ENCODE measurements around the gene ACTN1.

ACTN1 gene

DNA sequence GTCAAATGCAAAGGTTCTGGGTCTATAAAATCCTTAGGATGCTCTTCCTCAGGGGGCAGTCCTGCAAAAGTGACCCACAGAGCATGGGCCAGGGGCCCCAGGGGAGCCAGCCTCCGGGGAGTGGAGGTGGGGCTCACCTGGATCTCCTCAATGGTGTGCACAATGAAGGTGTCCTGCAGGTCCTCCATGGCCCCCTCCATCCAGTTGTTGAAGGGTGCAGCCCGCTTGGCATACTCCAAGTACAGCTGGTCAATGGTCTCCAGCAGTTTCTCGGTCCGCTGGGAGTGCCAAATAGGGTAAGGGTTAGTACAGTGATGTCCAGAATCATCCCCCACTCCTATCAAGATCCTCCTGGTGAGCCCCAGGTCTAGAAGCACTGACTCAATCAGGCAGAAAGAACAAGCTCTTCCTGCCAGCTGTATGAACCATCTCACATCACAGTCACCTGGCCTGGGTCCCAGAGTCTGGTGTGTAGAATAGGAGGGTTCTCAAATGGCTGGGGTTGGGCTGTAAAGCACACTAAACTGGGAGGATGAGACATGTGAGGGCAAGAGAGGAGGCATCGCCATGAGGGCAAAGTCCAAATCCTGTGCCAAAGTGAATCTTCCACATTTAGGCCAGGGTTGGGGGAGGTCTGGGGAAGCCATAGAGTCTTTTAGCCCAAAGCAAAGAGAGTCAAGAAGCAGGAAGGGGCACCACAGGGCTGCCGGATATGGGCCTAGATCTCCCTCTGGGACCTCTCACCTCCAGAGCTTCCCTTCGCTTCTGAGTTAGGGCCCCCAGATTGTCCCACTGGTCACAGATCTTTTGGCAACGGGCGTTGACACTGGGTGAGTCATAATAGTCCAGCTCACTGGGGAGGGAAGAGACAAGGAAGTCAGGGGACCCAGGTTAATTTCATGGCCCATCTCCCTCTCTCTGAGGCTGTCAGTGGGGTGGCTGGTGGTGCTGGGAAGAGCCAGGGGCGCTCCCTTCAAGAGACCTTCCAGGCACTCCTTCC lies 94.8 kb downstream of the ACTN1 start:
- DNase-seq = peak; percentile 19

DNA sequence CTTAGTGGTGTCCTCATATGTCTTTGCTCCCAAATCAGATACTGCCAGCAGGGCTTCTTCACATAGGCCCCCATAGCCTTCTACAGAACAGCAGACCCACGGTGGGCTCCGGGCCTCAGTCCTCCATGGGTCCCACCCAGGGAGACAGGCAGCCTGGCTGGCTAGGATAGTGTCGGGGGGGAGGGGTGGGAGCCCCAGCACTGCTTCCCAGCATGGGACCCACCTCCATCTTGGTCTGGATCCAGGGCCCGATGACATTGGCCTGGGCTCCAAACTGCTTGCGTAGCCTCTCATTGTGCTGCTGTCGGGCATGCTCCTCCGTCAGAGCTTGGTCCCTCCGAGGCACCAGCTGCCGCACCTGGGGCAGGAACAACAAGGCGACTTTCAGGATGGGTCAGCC lies 96.9 kb downstream of the ACTN1 start:
- no peak for DNase-seq

DNA sequence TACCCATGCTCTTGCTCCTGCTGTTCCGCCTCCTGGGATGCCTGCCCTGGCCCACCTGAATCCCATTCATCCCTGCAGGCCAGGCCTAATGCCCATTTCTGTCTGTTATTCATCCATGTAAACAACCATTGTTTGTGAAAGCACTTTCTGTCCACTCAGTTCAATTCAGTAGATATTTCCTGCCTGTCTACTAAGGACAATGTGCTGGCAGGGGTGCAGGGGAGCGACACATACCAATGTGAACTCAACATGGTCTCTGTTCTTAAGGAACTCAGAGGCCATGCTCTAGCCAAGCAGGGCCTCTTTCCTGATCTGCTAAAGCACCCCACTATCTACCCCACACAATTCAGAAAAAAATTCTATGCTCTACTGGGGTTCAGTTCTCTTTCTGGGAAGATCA lies 97.7 kb downstream of the ACTN1 start:
- DNase-seq = no peak

DNA sequence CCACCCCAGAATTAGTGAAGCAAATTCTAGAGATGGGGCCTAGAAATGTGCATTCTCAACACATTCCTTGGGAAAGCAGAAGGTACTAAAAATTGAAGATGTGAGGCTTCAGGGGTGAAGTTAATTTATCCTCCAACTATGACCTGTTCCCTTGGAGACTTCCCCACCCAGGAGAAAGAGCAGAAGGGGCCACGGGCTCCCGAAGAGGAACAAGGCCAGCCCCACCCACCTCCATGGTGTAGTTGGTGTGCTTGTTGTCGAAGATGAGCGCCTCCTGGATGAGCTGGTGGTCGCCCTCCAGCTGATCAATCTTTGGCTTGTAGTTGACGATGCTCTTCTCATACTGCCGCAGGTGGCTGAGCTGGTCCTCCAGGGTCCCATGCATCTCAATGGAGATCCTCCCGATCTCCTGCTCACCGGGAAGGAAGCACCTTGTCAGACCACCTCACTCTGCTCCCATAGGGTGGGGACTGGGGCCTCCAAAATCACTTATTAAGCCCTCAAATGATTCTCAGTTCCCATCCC lies 98.5 kb downstream of the ACTN1 start:
- DNase-seq = no peak

DNA sequence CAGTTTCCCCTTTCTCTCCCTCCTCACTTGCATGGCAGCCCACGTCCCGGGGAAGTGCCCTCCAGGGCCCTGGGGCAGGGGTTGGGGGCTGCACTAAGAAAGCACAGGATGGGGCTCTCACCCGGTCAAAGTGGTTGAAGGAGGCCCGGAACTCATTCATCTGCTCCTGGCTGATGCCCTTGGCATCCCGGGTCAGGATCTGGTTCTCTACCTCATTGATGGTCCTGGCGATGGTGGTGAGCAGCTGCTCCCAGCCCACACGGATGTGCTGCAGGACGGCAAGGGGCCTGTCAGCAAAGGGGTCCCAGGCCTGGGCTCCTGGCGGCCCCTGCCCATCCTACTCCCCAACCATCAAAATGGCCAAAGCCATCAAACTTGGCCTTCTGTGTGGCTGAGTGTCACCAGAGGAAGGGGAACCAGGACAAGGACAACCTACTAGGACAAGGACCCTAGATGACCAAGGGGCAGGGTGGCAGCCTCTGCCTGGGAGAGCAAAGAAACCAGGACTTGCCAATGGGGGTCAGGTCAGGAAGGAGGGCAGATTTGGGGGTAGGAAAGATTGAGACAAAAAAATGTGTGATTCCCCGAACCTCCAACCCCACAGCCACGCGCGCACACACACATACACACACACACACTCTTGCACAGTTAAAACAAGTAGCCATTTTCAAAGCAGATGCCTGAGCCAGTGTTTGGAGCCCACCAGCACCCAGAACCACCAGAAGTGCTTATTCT lies 99.1 kb downstream of the ACTN1 start:
- no peak for DNase-seq

DNA sequence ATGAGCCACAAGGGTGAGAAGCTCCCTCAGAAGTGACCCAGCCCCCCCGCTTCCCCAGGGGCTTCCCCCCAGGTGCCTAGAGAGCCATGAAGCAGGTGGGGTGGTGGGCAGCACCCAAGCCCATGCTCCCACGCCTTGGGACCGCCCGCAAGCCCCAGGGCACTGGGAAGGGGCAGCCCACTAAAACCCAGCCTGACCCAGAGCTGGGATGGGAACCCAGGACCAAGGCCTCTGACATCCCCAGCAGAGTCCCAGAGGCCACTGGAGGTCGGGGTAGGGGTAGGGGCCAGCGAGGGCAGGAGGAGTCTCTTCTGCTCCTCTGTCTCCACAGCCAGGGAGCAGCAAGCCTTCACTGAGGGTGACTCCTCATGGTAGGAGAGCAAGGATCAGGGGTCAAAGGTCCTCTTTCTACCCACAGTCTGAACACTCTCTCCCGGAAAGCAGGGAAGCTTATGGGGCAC lies 99.8 kb downstream of the ACTN1 start:
- no peak for DNase-seq

DNA sequence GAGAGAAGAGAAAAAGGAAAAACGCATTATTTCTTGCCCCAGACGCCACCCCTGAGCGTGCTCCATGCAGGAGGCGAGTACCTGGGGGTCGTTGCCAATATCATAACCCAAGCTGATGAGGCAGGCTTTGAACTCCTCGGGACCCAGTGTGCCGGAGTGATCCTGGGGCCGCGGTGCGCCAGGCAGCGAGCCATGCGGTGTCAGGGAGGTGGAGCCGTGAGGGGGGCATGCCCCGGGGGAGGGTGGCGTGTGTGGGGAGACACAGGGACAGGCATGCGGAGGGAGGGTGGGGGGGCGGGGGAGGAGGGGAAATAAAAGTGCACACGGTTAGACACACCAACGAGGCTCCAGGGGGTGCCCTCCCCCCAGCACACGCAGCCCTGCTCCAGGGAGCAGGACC lies 100.2 kb downstream of the ACTN1 start:
- DNase-seq = no peak

DNA sequence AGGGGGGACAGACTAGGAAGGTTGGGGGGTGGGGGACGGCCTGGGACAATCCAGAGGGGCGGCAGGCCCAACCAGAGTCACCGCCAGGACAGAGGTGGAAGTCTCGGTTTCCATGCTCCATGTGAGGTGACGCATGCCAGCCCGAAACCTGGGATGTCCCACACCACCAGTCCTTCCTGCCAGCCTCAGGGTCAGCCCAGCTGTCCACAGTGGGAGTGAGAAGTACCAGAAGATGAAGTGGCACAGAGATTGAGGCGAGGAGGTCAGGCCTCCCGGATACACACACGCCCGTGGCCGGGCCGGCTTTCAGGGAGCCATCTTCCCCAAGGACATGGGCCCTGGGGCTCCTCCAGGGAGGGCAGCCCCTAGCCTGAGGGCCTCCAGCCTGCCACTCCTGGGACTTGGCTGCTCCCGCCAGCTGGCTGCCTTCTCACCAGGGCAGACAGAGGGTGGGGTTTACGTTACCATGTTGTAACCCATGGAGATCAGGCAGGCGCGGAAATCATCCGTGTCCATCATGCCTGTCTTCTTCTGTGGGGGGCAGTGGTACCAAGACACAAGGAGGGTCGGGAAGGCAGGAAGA lies 101.0 kb downstream of the ACTN1 start:
- DNase-seq = no peak

DNA sequence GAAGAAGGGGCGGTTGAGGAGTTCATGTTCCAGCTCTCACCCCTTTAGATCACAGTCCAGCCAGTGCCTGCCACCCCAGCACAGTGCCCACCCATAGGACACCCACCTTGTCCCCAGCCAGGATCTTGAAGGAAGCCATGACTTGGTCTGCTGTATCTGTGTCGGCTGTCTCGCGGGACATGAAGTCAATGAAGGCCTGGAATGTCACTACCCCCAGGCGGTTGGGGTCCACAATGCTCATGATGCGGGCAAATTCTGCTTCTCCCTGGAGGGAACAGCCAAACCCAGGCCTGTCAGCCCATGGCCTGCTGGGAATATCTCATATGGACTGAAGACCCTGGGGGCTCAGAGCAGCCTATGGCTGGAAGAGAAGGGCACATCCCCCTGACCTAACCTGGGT lies 102.1 kb downstream of the ACTN1 start:
- DNase-seq = no peak

DNA sequence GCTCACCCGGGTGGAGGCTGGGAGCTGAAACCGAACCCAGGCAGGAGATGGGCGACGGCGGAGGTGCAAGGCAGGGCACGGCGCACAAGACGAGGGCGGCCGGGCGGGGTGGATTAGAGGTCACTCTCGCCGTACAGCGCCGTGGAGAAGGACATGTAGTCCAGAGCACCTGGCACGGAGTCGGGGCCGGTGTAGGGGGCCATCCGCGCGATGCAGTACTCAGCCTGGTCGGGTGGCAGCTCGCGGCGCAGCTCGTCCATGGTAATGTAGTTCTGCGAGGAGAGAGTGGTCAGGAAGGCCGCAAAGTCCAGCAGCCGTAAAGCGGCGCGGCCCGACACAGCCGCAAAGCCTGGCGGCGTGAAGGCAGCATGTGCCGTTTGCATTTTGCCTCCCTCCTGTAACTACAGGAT lies 104.4 kb downstream of the ACTN1 start:
- no peak for DNase-seq

DNA sequence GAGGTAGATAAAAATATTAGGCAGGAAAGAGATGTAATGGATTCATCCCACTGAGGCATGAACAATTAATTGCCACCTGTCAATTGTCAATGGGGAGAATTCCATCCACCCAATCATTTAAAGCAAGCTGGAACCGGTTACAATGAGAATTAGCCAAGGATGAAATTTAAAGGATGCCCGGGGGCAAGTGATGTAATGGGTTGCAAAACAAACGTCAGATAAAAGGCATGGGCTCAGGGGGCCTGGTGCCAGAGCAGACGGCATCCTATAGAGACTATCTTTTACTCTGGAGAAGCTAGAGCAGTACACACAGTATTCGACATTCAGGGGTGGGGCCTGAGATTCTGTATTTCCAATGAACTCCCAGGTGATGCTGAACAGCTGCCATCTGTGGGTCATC lies 105.7 kb downstream of the ACTN1 start:
- DNase-seq = no peak

DNA sequence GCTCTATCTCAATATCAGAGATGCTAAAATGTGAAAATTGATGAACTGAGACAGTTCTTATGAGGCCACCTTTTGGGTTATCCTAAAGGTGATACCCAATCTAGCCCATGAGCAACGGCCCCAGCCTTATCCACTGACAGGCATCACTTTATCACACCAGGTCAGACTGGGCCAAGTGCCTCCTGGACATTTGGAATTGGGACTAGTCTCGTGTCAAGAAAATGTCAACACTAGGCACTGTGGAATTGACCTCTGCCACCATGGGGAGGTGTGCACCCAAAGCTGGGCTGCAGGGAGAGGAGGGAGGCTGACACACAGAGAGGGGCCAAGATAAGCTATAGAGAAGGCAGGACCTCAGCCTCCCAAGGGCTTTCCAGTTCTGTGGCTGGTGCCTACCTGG lies 107.7 kb downstream of the ACTN1 start:
- DNase-seq = no peak

DNA sequence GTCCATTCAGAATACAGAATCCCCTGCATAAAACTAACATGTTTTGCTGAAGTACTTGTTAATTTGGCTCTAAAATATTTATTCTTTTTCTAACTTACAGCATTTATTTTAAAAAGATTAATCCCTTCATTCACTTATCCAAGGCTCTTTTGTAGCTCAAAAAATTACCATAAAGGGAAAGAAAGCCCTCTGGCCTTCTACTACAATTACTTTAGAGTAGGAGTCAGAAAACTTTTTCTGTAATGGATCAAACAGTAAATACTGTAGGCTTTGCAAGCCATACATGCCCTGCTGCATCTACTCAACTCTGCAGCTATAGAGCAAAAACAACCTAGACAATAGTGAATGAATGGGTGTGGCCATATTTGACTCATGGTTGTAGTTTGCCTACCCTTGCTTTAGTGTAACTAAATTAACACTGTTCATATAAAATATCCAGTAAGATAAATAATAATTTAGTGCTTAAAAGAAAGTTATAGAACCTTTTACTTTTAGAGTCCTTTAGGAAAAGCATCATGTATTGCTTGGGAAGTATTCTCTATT lies 112.0 kb downstream of the ACTN1 start:
- no peak for DNase-seq

DNA sequence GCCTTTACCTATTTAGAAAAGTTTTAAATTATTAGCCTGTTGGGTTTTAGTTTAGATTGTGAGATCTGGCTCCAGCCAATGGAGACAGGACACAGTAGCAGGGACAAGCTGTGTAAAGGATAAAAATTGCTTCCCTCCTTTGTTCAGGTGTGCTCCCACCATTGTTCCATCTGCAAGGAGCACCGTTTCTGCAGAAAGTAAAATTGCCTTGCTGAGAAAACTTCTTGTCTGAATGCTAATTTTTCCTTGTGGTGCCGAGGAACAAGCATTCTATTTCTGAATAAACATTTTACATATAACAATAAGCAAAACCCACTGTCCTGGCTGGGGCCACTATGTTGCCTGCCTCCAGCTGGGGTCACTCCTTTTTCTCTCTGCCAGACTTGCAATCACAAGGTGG lies 113.6 kb downstream of the ACTN1 start:
- no peak for DNase-seq

DNA sequence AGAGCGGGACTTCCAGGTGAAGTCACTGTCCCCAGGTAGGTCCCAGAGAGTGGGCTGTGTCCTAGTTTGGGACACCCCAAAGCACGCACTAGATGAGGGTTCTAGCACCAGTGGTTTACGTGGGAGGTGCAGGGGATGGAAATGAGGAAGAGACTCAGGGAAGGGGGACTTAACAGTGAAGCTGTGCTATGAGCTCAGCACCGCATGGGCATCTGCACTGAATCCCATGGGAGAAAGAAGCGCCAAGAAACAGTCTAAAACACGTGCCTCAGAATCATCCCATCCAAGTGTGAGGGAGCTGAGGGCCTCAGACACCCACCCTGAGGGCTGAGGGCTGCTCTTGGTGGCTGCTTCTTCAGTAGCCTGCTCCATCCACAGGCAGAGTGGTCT lies 114.7 kb downstream of the ACTN1 start:
- no peak for DNase-seq

DNA sequence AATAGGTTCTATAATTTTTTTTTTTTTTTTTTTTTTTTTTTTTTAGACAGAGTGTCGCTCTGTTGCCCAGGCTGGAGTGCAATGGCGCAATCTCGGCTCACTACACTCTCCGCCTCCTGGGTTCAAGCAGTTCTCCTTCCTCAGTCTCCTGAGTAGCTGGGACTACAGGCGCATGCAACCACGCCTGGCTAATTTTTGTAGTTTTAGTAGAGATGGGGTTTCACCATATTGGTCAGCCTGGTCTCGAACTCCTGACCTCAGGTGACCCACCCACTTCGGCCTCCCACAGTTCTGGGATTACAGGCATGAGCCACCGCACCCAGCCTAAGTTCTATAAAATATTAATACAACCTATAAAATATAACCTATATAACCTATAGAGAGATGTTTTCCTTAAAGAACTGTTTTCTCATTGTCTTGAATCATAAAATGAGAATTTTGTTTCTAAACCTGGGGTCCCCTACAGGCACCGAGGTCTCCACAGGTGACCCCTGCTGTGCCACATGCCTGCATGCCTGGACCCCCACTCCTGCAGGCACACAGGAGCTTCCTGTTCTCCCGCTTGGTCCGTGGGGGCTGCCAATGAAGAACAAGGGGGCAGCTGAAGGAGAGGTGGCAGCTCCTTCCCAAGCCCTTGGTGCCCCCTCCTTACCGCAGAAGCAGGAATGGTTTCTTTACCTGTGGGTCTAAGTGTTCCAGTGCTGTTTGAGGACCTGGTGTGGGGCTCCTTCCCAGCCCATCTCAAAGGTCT lies 115.3 kb downstream of the ACTN1 start:
- no peak for DNase-seq

DNA sequence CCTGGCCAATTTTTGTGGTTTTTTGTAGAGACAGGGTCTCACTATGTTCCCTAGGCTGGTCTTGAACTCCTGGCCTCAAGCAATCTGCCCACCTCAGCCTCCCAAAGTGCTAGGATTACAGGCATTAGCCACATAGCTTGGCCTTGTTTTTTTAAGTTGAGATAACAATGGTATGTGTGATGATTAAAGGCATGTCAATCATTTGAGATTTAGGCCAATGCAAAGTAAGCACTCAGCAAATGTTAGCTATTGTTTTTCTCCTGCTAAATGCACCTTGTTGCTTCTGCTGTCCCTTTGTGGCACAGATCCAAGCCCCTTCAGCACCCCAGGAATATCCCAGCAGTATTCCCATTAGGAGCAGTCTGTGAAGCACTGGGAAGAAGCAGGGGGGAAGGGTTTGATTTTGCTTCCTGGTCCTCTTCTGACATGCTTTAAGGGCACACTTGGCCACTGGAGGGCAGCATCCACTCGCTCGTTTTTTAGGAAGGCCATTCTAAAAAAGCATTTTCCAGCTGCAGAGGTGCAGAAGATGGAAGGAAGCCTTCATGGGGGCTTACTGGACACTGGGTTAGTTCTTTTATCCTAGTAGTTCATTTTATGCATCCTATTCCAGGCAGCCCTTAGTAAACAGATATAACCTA lies 116.0 kb downstream of the ACTN1 start:
- peak; percentile 86 for DNase-seq

DNA sequence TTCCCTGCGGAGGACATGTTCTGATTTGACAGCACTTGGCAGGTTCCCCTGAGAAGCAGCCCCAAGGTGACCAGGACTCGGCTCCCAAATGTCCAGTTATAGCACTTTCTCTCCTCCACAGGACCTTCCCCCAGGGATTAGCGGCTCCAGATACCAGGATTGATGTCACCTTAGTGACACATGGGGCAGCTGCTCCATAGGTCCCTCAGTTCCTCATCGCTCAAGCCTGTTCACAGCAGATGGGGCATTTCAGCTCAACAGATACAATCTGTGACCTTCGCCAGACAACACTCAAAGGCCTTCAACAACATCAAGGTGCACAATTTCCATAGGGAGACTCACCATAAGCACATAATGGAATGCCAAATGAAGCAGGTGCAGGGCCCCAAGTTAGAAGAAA lies 118.3 kb downstream of the ACTN1 start:
- no peak for DNase-seq

DNA sequence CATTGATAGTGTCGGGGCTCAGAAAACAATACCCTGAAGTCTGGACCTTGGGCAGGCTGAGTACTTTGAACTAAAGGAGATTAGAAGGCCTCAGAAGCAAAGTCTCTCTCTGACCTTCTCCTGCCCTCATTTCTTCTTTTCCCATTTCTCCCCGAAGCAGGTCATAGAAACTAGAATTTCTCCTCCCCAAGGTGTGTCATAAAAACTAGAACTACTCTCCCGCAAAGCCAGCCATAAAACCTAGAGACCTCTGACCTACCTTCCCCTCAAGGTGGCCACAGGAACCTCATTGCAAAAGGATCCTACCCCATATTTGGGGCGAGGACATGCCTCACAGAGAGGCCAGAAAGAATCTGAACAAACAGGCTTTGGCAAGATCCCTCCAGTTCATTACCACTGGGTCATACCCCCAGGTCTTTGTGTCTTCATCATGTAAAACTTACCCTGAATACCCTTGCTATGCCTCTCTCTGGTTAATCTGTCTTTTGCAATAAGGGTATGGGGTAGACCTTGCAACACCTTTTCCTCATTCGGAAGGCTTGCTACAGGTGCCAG lies 121.5 kb downstream of the ACTN1 start:
- no peak for DNase-seq

DNA sequence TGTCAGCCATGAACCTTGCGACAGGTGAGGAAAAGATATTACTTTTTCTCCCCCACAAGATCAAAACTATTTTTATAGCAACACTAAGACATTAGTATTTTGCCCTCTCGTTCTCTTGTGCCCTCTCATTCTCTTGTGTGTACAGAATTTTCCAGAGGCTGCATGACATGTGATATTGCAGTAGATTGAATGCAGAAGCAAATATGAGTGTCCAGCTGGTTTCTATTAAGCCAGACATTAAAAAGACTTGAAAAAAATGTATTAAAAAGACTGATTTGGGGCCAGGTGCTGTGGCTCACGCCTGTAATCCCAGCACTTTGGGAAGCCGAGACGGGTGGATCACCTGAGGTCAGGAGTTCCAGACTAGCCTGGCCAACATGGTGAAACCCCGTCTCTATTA lies 122.5 kb downstream of the ACTN1 start:
- no peak for DNase-seq

DNA sequence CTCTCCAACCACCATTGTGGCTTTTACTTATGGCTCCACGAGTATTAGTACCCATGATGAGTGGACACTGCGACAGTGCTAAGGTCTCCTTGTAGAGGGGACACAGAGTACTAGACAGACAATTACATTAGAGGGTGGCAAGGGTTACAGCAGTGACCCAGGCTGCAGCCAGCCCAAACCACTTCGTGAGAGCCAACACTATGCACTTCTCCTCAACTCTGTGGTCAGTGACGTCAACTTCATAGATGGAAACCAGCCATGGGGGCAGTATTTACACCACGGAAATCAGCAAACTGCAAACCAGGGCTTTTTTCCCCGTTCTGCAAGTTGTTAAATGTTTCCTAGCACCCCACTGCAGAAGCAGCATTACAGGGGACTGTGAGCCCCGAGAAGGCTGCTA lies 124.7 kb downstream of the ACTN1 start:
- no peak for DNase-seq

DNA sequence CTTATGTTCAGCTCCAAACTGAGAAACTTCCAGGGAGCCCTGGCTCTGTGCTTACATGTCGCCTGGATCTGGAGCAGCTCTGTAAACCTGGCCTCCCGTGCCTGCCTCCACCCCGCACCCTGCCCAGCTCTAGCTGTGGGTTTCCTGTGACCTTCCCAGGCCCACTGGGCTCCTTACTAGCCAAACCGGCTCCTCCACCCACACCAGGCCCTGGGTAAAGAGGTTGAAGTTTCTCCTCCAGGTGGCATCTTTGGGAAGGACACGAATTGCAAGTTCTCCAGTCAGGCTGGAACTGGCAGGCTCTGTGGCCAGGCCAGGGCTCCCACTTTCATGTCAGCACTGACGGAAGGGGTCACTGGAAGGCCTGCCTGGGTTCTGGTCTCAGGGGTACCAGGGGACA lies 125.4 kb downstream of the ACTN1 start:
- no peak for DNase-seq

All from kidney glomerular epithelial cell (primary cell).